ENCODE results near the gene DOC2B.

- no peak for TF ChIP-seq CTCF (IDR thresholded peaks at IDR 0.05; ENCODE audit: poor library complexity, severe bottlenecking)
- TF ChIP-seq EZH2 (IDR thresholded peaks at IDR 0.05; ENCODE audit: borderline replicate concordance, insufficient read depth, low read length, poor library complexity, severe bottlenecking), result no peak
- TF ChIP-seq MXI1 (conservative IDR thresholded peaks at IDR 0.05; ENCODE audit: poor library complexity, severe bottlenecking), result no peak
- no peak for TF ChIP-seq SMC3 (conservative IDR thresholded peaks at IDR 0.05; ENCODE audit: poor library complexity)
These were observed 12.7 kb upstream of the DOC2B start for GRCh38 chr17:193841-194806.

All from neural cell (in vitro differentiated cells).